GM21390 (cell line): ENCODE data around the gene CAP1.
"Not testable (repeated sequence)": the region's sequence is repeated elsewhere in the genome, so short reads cannot be mapped to it uniquely, and the experiment has no call there.

Source experiments
- ATAC-seq: cut with Tn5 transposase; IDR thresholded peaks from one replicate; pipeline ENCODE4 v1.9.1; 2021; ENCODE audit not compliant: unreplicated experiment

The CAP1 gene

GRCh38 chr1:40058097-40058452 is 17.5 kb downstream of the CAP1 start:
- ATAC-seq, result no peak

- ATAC-seq, result no peak
Measured at GRCh38 chr1:40058453-40059337, 18.2 kb downstream of the CAP1 start.

GRCh38 chr1:40059338-40059959 is 18.9 kb downstream of the CAP1 start:
- ATAC-seq, result no peak

GRCh38 chr1:40059960-40060750 is 19.6 kb downstream of the CAP1 start:
- ATAC-seq, result no peak

GRCh38 chr1:40064797-40065499 is 24.4 kb downstream of the CAP1 start:
- peak; percentile 85 for ATAC-seq

- ATAC-seq, result no peak
Measured at GRCh38 chr1:40067023-40067422, 26.5 kb downstream of the CAP1 start.

DNA sequence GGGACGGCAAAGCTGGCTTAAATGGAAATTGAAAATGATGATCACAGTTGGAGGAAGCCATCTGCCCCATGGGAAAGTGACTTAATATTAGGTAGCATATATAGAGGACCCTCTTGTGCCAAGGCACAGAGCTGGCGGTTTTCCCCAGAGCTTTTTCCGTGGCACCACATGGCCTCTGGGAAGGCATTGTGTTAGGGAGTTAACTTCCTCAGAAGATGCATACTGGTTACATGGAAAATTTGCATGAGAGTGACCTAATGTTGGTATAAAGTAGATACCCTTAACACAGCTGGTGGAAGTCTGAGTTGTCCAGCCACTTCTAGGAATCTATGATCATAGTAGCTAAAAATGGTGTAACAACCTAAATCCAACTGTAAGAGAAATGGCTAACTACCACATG is 27.3 kb downstream of the CAP1 start:
- no peak for ATAC-seq

- no peak for ATAC-seq
Measured at GRCh38 chr1:40072142-40072541, 31.6 kb downstream of the CAP1 start.

GRCh38 chr1:40073062-40073461 is 32.5 kb downstream of the CAP1 start:
- ATAC-seq, result no peak

- no peak for ATAC-seq
Measured at GRCh38 chr1:40075266-40075665, 34.7 kb downstream of the CAP1 start.

DNA sequence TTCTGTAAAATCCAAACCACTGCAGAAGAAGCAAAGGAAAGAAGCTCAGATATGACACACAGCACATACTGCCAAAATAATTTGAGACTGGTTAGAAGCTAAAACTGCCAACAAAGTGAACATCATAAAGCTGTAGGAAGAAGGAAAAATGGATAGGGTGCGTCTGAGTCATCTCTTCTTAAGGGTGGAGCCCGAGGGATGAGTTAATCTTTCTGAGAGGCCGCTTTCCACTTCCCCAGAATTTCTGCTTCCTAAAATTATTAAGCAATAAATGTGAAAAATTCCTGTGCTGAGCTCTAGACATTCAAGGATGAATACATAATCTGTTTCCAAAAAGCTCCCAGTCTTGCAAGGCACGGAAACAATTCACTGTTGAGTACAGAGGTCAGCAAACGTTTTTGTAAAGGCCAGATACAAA is 36.4 kb downstream of the CAP1 start:
- ATAC-seq, result no peak

GRCh38 chr1:40078512-40079333 is 38.2 kb downstream of the CAP1 start:
- no peak for ATAC-seq

GRCh38 chr1:40079774-40080400 is 39.4 kb downstream of the CAP1 start:
- ATAC-seq, result no peak

GRCh38 chr1:40081871-40082270 is 41.3 kb downstream of the CAP1 start:
- no peak for ATAC-seq

DNA sequence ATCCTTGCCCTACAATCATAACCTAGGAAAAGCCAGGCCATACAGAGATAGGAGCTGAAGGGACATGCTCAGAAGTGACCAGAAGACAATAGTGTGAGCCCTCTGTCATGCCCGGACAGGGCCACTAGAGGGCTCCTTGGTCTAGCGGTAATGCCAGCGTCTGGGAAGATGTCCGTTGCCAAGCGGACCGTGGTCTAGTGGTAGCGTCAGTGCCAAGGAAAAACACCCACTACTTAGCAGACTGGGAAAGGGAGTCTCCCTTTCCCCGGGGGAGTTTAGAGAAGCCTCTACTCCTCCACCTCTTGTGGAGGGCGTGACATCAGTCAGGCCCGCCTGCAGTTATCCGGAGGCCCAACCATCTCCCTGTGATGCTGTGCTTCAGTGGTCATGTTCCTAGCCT is 44.2 kb downstream of the CAP1 start:
- ATAC-seq, result not testable (repeated sequence)

DNA sequence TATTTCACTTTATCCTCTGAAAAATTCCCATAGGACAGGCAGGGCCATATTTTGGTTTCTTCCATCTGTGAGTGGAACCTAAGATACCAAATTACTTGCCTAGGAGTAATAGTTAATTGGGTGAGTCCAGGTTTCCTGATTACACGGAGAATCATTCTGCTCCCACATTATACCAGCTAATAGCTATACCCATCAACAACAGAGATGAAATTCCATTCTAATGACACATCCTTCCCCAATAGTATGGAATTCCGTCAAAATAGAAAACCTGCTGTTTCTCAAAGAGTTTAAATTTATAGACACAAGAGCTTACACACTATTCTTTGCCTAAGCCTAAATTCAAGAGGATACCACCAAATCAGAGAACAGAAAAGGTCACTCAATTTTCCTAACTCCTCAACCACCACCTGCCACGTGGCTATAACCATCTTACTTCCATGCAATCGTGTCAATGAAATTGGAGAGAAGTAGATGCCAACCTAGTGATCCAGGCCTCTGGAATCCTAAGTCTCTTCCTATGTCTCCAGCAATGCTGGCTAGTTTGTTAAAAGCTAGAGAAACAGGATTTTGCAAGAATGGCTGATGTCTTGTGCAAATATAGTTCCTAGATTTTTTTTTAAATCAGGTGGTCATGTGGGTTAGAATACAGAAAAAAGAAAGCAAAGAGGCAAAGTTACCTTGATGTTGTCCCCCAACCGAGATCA is 50.3 kb downstream of the CAP1 start:
- ATAC-seq, result no peak

GRCh38 chr1:40092241-40092640 is 51.7 kb downstream of the CAP1 start:
- ATAC-seq, result no peak

- ATAC-seq, result no peak
Measured at GRCh38 chr1:40092706-40093639, 52.4 kb downstream of the CAP1 start.
